EL (cell line): ENCODE measurements around the gene ADAMTS9.
A peak's percentile ranks its signal among the peaks of the same experiment; 100 is the strongest.

Experiments
- DNase-seq: peaks from one replicate; pipeline ENCODE4 v3.0.0-alpha.2; 2016

ADAMTS9 gene

GRCh38 chr3:64687781-64688604, at the start of gene ADAMTS9:
TSS of gene ADAMTS9 (minus strand) at chr3:64688000. CDS start at chr3:64687657, 343 bp downstream.
- DNase-seq = peak; percentile 29

GRCh38 chr3:64732576-64732975, 44.8 kb upstream of the ADAMTS9 start:
- DNase-seq = no peak

- no peak for DNase-seq
Measured at GRCh38 chr3:64730681-64731080, 42.9 kb upstream of the ADAMTS9 start.

- DNase-seq = no peak
Measured at GRCh38 chr3:64728994-64729393, 41.2 kb upstream of the ADAMTS9 start.

- no peak for DNase-seq
Measured at GRCh38 chr3:64728428-64728827, 40.6 kb upstream of the ADAMTS9 start.

GRCh38 chr3:64726414-64727090, 38.8 kb upstream of the ADAMTS9 start:
- no peak for DNase-seq

GRCh38 chr3:64718976-64719375, 31.2 kb upstream of the ADAMTS9 start:
- no peak for DNase-seq

- no peak for DNase-seq
Measured at GRCh38 chr3:64717872-64718613, 30.2 kb upstream of the ADAMTS9 start.

GRCh38 chr3:64717411-64717810, 29.6 kb upstream of the ADAMTS9 start:
- DNase-seq = no peak

GRCh38 chr3:64716110-64716710, 28.4 kb upstream of the ADAMTS9 start:
- DNase-seq = no peak

GRCh38 chr3:64715211-64715982, 27.6 kb upstream of the ADAMTS9 start:
- DNase-seq = no peak

- no peak for DNase-seq
Measured at GRCh38 chr3:64708456-64708855, 20.7 kb upstream of the ADAMTS9 start.

- no peak for DNase-seq
Measured at GRCh38 chr3:64705946-64706345, 18.1 kb upstream of the ADAMTS9 start.

GRCh38 chr3:64696896-64697295, 9.1 kb upstream of the ADAMTS9 start:
- DNase-seq = no peak

- DNase-seq = no peak
Measured at GRCh38 chr3:64694114-64694513, 6.3 kb upstream of the ADAMTS9 start.

- no peak for DNase-seq
Measured at GRCh38 chr3:64693031-64693430, 5.2 kb upstream of the ADAMTS9 start.

- DNase-seq = no peak
Measured at GRCh38 chr3:64691051-64691450, 3.3 kb upstream of the ADAMTS9 start.

GRCh38 chr3:64687086-64687780, 567 bp downstream of the ADAMTS9 start:
- DNase-seq = no peak

- peak; percentile 26 for DNase-seq
Measured at GRCh38 chr3:64686446-64686908, 1.3 kb downstream of the ADAMTS9 start.

GRCh38 chr3:64685800-64686445, 1.9 kb downstream of the ADAMTS9 start:
- peak; percentile 68 for DNase-seq

- DNase-seq = no peak
Measured at GRCh38 chr3:64685331-64685799, 2.4 kb downstream of the ADAMTS9 start.
